GM10248 (cell line): ENCODE measurements around the gene RUNX3.

ENCODE experiments used
- CTCF ChIA-PET: fragments of 300-600 bp; sonication (Branson Sonifier 250); formaldehyde crosslinking; extraction: SDS; loops from one replicate; lab custom pipeline; 2021; ENCODE audit warnings: antibody characterized with exemption; lab: Yijun Ruan, JAX
- POLR2A ChIA-PET: fragments of 350-650 bp; sonication (Branson Sonifier 250); formaldehyde crosslinking; extraction: SDS; loops from one replicate; lab custom pipeline; 2020; ENCODE audit warnings: antibody characterized with exemption; lab: Yijun Ruan, JAX
- DNase-seq: peaks from one replicate; pipeline ENCODE4 v3.0.0; 2012; ENCODE audit errors: extremely low spot score
- TF ChIP-seq, protein P1 (sequence below): IDR thresholded peaks from 2 replicates; pipeline ENCODE4 v1.5.1; 2012; ENCODE audit warnings: mild to moderate bottlenecking, low read depth; ENCODE audit errors: extremely low read depth, missing control alignments, control extremely low read depth

Gene RUNX3

DNA sequence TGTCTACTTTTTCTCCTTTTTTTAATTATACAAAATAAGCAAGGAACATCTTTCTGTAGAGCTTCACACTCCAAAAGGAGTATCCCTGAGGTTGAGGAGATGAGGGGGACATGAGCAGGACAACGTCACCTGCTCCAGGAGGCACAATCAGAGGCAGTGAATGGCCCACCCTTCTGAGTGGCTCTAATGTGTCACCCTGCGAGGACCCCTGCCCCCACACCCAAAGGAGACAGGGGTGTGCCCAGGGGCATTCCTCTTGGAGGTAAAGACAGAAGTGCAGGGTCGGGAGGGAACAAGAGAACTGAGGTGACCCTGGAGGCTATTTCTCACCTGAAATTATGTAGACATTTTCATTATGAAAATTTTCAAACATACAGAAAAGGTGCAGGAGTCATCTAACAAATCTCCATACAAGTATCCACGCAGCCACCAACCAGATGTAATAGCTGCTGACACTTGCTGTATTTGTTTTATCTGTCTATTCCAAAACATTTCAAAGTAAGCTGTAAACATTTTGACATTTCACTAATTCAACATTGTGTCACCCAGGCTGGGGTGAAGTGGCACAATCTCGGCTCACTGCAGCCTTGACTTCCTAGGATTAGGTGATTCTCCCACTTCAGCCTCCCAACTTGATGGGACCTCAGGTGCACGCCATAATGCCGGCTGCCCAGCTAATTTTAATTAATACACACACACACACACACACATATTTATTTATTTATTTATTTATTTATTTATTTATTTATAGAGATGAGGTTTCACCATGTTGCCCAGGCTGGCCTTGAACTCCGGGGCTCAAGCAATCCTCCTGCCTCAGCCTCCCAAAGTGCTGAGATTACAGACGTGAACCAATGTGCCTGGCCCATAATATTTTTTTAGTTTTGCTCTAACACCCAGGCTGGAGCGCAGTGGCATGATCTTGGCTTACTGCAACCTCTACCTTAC lies 70.7 kb downstream of the RUNX3 start:
- CTCF ChIA-PET, result interaction anchor here (0.9 to 1.6 kb wide), 3 partner anchors 17 to 289 kb away, joined by 3 read pairs; no protein-coding TSS in a partner anchor
- POLR2A ChIA-PET, result no interaction called here

DNA sequence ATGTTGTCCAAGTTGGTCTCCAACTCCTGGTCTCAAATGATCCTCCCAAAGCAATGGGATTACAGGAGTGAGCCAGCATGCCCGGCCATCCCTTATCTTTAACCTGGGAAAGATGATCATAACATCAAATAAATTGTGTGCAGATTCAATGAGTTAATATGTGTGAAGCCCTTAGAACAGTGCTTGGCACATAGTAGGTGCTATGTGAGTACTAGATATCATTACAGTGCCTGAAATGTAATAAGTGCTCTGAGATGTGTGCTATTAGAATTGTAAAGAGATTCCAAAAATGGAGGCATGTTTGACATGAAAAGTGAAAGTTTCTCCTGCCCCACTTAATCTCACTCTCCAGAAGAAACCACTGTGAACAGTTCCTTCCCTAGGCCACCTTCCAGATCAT lies 71.8 kb downstream of the RUNX3 start:
- POLR2A ChIA-PET, result no interaction called here
- CTCF ChIA-PET, result interaction anchor here (0.9 to 1.5 kb wide), 2 partner anchors 28 to 40 kb away, joined by 3 read pairs; no protein-coding TSS in a partner anchor
- TF ChIP-seq, protein P1, sequence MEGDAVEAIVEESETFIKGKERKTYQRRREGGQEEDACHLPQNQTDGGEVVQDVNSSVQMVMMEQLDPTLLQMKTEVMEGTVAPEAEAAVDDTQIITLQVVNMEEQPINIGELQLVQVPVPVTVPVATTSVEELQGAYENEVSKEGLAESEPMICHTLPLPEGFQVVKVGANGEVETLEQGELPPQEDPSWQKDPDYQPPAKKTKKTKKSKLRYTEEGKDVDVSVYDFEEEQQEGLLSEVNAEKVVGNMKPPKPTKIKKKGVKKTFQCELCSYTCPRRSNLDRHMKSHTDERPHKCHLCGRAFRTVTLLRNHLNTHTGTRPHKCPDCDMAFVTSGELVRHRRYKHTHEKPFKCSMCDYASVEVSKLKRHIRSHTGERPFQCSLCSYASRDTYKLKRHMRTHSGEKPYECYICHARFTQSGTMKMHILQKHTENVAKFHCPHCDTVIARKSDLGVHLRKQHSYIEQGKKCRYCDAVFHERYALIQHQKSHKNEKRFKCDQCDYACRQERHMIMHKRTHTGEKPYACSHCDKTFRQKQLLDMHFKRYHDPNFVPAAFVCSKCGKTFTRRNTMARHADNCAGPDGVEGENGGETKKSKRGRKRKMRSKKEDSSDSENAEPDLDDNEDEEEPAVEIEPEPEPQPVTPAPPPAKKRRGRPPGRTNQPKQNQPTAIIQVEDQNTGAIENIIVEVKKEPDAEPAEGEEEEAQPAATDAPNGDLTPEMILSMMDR, result no peak
- DNase-seq, result no peak

More for the DNA sequence above, 70.7 kb downstream of the RUNX3 start:
- no peak for DNase-seq
- TF ChIP-seq, protein P1, result no peak

DNA sequence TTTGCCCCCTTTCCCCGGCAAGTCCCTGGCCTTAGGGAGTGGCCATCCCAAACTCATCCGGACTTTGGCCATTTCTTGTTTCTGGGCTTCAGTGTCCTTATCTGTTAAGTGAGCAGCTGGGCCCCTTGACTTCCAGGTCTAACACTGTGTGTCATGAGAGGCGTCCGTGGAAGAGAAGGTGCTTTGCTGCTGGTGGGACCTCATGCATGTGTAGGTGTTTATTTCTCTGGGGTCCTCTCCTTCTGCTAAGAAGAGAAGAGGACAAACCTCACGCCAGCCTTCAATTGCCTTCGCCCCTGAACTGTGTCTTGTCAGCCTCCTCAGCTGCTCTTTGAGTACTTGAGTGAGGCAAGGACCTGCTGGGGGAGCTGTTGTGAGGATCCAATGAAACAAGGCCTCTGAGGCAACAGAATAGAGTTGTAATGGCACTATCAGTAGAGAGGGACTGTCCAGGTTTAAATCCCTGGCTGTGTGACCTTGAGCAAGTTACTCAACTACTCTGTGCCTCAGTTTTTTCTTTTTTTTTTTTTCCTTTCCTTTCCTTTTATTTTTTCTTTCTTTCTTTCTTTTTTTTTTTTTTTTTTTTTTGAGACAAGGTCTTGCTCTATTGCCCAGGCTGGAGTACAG lies 72.5 kb downstream of the RUNX3 start:
- CTCF ChIA-PET, result interaction anchor here (1.5 kb wide), 1 partner anchor 41 kb away, joined by 3 read pairs; no protein-coding TSS in a partner anchor

DNA sequence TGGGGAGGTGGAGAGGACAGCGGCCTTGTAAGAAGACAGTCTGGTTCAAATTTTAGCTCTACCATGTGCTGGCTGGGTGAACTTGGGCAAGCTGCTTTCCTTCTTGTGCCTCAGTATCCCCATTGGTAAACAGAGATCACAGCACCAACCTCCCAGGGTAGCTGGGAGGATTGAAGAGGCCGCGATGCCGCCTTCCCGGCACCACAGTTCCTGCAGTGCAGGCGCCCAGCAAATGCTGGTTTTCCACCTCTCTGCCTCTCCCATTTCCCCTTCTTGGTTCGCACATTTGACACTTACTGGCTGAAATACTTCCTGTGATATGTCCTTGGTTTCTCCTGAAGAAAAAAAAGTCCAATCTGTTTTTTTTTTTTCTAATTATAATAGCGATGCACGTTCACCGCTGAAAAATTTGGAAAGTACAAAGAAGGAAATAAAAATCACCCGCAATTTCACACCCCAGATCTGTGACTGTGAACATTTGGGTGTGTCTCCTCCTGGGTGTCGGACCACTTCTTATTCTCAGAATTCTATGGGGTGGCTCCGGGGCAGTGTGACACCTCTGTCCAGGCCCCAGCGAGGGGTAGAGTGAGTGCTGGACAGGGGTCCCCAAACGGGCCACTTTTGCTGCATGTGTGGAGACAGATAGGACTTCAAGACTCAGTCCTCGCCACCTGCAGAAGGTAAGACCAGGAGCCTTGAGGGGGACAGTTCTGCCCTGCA lies 73.1 kb downstream of the RUNX3 start:
- ChIA-PET POLR2A (no interaction called here), CTCF (interaction anchor here (1.5 kb wide), 2 partner anchors 27 to 42 kb away, joined by 3 read pairs; no protein-coding TSS in a partner anchor)
- DNase-seq, result no peak
- TF ChIP-seq, protein P1, result no peak

More for the DNA sequence above, 72.5 kb downstream of the RUNX3 start:
- TF ChIP-seq, protein P1, result no peak
- POLR2A ChIA-PET, result no interaction called here
- no peak for DNase-seq

DNA sequence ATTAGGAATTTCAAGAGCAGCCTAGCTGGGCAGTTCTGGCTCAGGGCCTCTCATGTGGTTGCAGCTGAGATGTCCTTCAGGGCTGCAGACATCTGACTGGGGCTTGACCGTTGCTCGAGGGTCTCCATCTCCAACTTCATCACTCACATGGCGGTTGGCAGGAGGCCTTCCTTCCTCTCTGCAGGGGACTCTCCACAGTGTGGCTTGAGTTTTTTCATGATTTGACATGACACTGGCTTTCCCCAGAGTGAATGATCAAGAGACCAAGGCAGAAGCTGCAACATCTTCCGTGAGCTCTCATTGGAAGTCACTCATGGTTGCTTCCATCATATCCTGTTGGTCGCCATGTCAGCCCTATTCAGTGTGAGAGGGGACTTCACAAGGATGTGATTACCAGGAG lies 74.6 kb downstream of the RUNX3 start:
- no peak for DNase-seq
- ChIA-PET CTCF (interaction anchor here (1.1 to 1.5 kb wide), 7 partner anchors 8 to 350 kb away, joined by 3 to 6 read pairs (median 4); no protein-coding TSS in a partner anchor), POLR2A (no interaction called here)
- TF ChIP-seq, protein P1, result no peak

DNA sequence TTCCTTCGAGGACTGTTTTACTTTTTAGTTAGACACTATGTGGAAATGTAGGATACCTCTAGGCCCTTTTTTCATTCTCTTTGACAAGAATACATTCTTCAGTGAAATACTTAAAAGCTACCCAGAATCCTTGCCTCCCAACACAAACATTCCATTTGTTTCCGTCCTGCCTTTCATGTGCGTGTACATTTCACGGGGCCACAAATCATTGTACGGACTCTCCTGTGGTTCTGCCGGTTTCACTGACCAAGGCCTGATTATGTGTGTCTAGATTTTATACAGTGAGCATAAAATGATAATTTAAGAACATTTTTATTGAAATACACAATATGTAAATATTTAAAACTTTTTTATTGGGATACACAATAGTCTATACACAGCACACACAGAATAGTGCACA lies 76.4 kb downstream of the RUNX3 start:
- ChIA-PET CTCF (no interaction called here), POLR2A (no interaction called here)
- no peak for DNase-seq
- TF ChIP-seq, protein P1, result no peak
